ENCODE data around the gene UGP2.
"Not testable (repeated sequence)": the region's sequence is repeated elsewhere in the genome, so short reads cannot be mapped to it uniquely, and the experiment has no call there.

Gene UGP2

DNA sequence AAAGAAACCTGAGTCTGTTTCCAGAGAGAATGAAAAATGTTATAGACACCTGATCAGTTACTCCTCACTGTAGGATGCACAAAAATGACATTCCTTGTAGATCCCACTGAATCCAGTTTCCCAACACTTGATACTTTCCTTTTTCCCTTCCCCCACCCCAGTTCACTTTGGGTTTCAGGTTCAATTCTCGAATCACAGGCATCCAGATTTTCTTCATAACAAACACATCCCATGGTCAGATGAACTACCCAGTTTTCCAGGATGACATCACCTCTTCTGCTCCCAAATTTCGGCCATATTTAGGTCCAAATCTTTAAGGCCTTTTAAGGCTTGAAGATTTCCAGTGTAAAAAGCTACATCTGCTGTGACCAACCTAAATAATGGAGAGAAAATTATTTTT is 51.5 kb downstream of the UGP2 start:
- no peak for DNase-seq (ENCODE audit: low spot score)

GRCh38 chr2:63894167-63894566 is 52.5 kb downstream of the UGP2 start:
- no peak for DNase-seq (ENCODE audit: low spot score)

- no peak for DNase-seq (ENCODE audit: low spot score)
Observed at GRCh38 chr2:63898839-63899238, 57.1 kb downstream of the UGP2 start.

DNA sequence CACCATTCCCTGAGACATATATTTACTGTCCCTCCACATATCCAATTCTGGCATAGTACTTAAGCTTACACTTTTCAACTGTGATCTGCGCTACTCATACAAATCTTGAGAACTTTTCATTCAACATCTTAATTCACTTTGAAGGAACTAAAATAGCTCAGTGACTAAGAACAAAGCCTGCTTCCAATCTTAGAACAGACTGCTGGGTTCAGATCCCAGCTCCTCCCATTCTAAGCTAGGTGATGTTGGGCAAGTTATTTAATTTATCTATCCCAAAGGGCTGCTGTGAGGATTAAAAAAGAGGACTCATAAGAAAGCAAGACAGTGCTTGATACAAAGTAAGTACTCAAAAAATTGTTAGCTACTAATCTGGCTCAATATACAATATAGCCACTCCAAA is 57.9 kb downstream of the UGP2 start:
- no peak for DNase-seq (ENCODE audit: low spot score)

DNA sequence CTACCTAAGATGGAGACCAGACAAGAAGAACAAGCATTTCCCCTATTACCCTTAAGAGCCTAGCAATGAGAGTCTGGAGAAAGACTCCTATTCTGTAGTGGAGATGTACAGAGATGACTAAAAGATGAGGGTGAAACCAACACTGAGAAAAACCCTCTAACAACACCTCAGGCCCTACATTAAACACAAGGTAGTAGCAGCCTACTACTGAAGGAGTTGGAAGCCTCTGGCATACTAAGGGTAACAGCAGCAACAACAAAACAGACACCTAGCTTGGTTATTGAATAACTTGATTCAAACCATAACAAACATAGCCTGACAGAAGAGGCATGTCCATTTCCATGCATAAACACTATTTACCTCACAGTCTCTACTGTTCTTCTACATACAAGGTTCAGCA is 60.5 kb downstream of the UGP2 start:
- no peak for DNase-seq (ENCODE audit: low spot score)

DNA sequence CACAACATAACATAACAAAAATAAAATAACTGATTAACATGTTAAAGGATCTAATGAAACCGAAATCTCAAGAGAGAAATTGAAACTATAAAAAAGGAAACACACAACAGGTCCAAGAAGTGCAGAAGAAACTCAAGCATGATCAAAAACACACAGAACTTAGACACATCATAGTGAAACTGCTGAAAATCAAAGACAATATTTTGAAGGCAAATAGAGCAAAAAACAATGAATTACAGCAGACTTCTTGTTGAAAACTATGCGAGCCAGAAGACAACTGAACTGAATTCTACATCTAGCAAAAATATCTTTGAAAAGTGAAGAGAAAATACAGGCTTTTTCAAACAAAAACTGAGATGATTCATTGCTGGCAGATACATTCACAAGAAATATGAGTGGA is 61.3 kb downstream of the UGP2 start:
- no peak for DNase-seq (ENCODE audit: low spot score)

- no peak for DNase-seq (ENCODE audit: low spot score)
Observed at GRCh38 chr2:63914311-63914710, 72.6 kb downstream of the UGP2 start.

GRCh38 chr2:63926815-63927214 is 85.1 kb downstream of the UGP2 start:
- DNase-seq (ENCODE audit: low spot score) = no peak

DNA sequence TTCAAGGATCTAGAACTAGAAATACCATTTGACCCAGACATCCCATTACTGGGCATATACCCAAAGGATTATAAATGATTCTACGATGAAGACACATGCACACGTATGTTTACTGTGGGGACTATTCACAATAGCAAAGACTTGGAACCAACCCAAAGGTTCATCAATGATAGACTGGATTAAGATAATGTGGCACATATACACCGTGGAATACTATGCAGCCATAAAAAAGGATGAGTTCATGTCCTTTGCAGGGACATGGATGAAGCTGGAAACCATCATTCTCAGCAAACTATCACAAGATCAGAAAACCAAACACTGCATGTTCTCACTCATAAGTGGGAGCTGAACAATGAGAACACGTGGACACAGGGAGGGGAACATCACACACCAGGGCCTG is 90.4 kb downstream of the UGP2 start:
- not testable (repeated sequence) for DNase-seq (ENCODE audit: low spot score)

Measured in hematopoietic multipotent progenitor cell treated with erythropoietin and hydrocortisone succinate and interleukin-3 and kit ligand, for 17 days (in vitro differentiated cells).